H54 (cell line): ENCODE results near the gene OPCML.

Source experiments
- DNase-seq: peaks from one replicate; pipeline ENCODE4 v3.0.0; 2011; ENCODE audit warnings: low spot score, mixed read lengths; ENCODE audit not compliant: insufficient read length
- FAIRE-seq: peaks from 3 replicates; lab custom pipeline; 2011; peaks lifted over from hg19 to GRCh38; lab: Jason Lieb, UNC
- POLR2A ChIP-seq: IDR thresholded peaks from 2 replicates; pipeline ENCODE4 v1.6.1; 2011; ENCODE audit warnings: low read depth, mild to moderate bottlenecking, low read length

Gene OPCML

DNA sequence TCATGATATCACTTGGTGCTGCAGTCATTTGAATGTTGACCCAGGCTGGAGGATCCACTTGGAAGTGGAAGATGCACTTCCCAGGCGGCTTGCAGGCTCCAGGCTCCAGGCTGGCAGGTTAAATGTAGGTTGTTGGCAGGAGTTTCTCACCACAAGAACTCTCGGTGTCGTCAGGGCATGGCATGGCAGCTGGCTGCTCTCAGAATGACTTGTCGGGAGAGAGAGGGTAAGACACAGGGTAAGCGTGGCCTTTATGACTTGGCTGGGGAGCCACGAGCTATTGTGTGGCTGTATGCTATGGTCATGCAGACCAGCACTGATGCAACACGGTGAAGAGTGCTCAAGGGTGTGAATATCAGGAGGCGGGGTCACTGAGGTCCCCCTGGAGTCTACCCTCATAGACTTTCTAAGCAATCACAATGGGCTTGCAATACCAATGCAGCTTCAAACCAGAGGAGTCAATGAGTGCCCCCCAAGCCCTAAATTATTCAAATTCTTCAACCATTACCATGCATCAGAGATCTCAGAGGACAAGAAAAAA, 1027.7 kb downstream of the OPCML start:
- no peak for TF ChIP-seq POLR2A
- no peak for DNase-seq
- FAIRE-seq = no peak

DNA sequence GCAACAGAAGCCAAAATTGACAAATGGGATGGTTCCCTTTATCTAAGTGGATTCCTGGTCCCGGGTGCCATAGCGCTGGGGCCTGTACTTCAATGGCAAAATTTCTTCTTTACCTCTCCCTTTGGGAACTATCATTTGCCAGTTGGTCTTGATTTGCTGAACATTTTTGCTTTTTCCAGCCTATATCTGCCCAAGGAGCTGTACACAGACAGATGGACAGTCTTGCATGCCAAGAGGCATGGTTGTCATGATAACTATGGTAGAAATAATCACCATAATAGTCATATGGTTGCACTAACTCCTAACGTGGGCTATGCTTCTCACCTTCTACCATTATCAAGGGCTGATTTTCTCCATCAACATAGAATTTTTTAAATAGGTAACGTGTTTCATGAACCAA, 1030.9 kb downstream of the OPCML start:
- no peak for TF ChIP-seq POLR2A
- DNase-seq = no peak
- no peak for FAIRE-seq

DNA sequence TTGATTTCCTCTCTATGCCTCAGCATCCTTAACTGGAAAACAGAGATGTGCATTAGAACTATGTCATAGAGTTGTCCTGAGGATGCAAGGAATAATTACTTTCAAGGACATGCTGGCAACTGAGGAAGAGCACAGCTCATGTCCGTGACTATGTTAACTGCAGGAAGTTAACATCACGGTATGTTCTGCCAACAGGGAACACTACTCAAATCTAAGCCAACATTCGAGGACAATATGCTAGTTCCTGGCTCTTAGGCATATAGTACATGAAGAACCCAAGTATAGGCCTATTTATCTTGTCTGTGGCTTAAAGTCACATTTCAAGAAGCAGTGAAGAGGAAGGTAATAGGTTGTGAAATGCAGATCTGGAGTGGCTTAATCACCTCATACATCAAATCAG, 1032.6 kb downstream of the OPCML start:
- DNase-seq (no peak), FAIRE-seq (no peak)
- TF ChIP-seq POLR2A = no peak

DNA sequence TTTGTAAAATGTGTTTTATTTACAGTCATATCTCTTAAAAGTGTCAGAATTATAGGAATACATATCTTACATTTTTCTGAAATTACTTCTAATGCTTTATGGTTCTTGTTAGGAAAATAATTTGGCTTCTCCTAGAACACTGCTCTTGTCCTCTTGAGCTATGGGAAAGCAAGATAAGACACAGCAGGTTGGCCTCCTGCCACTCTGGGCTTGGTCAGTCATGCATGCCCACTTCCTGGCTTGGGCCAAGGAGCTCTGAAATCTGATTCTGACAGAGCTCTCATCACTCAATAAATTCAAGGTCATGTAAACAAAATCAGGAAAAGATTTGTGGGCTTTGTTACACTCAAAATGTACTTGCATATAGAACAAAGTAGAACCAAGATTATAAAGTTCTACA, 1036.0 kb downstream of the OPCML start:
- no peak for FAIRE-seq
- TF ChIP-seq POLR2A = no peak
- DNase-seq = no peak

- DNase-seq (no peak), FAIRE-seq (no peak)
- no peak for TF ChIP-seq POLR2A
These were observed 1038.5 kb downstream of the OPCML start for GRCh38 chr11:132493801-132494200.

DNA sequence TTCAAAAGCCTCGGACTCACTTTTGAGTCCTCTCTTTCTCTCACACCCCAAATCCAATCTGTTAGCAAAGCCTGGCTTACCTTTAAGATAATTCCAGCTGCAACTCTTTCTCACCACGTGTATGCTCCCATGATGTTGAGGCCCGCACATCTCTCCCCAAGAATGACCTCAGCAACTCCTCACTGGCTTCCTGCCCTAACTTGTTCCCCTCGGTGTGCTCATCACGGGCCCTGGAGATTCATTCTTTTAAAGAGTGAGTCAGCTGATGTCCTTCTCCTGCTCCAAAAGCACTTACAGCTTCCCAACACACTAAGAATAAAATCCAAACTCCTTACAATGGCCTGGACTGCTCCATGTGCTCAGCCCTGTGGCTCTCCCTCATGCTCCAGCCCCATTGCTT, 1041.3 kb downstream of the OPCML start:
- DNase-seq = no peak
- no peak for TF ChIP-seq POLR2A
- no peak for FAIRE-seq

GRCh38 chr11:132486060-132486459, 1046.2 kb downstream of the OPCML start:
- no peak for FAIRE-seq

DNA sequence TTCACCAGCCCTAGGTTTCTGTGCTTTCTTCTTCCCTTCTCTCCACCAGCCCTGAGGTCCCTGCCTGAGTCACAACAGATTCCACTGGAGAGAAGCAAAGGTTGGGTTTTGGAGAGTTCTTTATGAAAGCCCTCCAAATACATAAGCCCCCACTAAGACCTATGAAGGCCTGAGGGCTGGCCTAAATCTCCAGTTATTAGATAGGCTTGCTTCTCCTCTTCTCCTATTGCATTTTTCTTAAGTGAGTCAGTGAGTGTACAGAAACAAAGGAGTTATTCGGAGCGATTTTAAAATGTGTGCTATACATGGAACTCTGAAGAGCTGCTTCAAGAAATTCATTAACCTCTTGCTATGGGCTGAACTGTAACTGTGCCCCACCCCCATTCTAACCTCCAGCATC, 1057.3 kb downstream of the OPCML start:
- DNase-seq (no peak), FAIRE-seq (no peak)
- no peak for TF ChIP-seq POLR2A

More at GRCh38 chr11:132486060-132486459, 1046.2 kb downstream of the OPCML start:
- no peak for DNase-seq
- TF ChIP-seq POLR2A = no peak

- DNase-seq = no peak
These were observed 1059.7 kb downstream of the OPCML start for GRCh38 chr11:132472411-132473172.

GRCh38 chr11:132471466-132471865, 1060.8 kb downstream of the OPCML start:
- no peak for TF ChIP-seq POLR2A

More at GRCh38 chr11:132472411-132473172, 1059.7 kb downstream of the OPCML start:
- no peak for FAIRE-seq
- TF ChIP-seq POLR2A = no peak

DNA sequence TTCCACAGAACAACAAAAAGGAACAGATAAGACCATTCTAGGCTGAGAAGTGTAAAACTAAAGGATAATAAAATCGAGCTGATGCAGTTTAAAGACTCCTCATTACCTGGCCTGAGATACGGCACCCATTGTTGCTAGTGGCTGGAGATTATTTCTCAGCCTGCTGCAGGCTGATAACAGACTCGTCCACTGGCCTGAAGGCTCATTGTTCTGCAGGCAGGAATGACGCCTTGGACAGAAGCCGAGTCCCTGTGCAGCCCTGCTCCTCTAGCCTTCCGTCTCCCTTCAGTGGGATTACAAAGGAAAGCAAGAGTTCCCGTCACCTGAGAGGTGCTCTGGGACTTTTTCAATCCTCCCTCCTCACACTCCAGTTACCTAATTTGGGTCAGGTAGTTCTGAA, 1065.3 kb downstream of the OPCML start:
- no peak for FAIRE-seq
- no peak for DNase-seq
- no peak for TF ChIP-seq POLR2A

More at GRCh38 chr11:132471466-132471865, 1060.8 kb downstream of the OPCML start:
- no peak for FAIRE-seq
- DNase-seq = no peak

- no peak for FAIRE-seq
- DNase-seq = no peak
- TF ChIP-seq POLR2A = no peak
These were observed 1067.4 kb downstream of the OPCML start for GRCh38 chr11:132464939-132465338.

DNA sequence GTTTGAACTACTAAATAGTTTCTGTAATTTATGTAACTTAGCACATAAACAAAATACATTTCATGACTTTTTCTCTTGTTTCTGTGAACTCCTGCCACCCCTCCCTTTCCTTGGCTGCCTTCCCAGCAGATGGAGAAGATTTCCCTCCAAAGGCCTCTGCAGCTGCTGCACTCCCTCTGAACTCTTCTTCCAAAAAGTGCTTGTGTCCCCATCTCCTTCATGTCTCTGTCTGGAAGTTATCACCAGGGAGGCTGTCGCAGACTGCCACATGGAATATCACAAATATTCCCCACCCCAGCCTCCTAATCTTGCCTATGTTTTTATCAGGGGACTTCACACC, 1068.3 kb downstream of the OPCML start:
- no peak for FAIRE-seq
- no peak for DNase-seq

GRCh38 chr11:132463295-132464002, 1068.9 kb downstream of the OPCML start:
- DNase-seq (no peak), FAIRE-seq (no peak)
- TF ChIP-seq POLR2A = no peak

More for the DNA sequence above, 1068.3 kb downstream of the OPCML start:
- TF ChIP-seq POLR2A = no peak
